Suppressor macrophage treated with lipopolysaccharide for 1 hour (primary cell): ENCODE data around the gene ORAI3.

Source experiments
- DNase-seq, 3 donors: peaks; one replicate each; pipeline ENCODE4 v3.0.0-alpha.2; 2020 to 2022

ORAI3 gene

GRCh38 chr16:30947859-30948666 is 805 bp upstream of the ORAI3 start:
- peak; percentile 60 to 75 (median 68) for DNase-seq

DNA sequence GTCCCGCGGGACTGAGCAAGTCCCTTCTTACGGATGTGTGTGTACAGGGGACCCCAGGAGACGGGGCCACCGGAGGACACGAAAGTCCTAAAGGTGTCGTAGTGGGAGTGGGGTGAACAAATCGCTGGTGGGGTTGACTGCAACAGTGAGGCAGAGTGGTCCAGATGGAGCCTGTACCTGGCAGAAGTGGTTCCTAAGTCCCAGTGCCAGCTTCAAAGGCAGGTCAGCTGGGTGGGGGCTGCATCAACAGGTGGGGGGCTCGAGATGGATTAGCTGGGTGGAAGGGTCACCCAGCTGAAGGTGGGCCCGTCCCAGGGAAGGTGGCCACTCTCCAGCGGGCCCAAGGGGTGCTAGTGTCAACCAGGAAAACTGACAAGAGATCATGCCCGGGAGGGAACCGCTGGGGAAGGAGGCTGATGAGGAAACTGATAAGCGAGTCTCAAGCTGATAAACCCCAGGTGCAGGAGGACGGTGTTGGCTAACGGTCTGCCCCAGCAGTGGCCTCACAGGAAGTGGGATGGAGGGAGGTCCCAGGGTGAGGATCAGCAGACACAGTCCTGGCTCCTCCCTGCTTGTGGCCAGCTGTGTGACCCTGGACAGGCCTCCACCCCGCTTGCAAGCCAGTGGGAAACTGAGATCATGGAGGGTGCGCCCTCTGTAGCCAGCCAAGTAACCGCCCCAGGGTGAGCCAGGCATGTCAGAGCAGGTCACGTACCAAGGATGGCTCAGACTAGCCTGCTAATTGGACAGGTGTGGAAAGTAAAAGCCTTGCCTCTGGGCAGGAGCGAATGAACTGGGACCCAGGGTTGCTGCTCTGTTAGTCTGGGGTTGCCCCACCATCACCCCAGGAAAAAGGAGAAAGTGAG is 1.0 kb downstream of the ORAI3 start:
- DNase-seq: peak; percentile 67 to 81 (median 78)

DNA sequence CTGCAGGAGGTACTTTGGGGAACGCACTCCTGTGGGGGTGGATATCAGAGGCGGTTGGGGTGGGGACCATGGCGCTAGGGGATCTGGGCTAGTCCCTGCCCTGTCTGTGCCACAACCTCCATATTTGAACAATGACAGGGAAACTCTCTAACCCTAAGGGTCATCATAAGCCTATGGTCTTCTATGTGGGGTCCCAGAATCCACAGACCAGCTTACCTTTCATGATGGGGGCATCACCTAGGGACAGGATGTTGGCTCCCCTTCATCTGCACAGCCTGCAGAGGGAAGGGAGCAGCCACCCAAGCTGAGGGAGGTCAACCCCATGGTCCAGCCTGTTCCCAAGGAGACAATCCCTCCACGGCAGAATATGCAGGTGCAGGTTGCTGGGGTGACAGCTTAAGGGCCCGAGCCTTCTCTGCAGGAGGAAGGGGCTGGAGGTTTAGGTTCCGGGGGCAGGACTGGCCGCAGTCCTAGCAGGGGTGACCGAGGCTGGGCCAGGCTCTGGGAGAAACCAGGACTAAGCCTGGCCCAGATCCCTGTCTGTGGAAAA is 1.7 kb downstream of the ORAI3 start:
- no peak for DNase-seq

DNA sequence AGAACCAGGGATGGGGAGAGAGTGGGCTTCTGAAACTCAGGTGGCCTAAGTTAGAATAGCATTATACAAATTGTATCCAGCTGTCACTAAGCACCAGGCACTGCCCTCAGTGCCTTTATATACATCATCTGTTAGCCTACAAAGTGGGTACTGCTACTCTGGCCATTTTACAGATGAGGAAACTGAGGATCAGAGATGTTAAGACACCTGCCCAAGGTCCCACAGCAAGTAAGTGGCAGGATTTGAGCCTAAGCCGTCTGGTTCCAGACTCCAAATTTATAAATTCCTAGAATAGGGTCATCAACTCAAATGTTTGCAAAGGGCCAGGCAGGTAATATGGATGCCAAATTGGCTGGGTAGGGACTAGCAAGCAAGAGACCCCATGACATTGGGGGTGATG is 2.3 kb downstream of the ORAI3 start:
- no peak for DNase-seq

DNA sequence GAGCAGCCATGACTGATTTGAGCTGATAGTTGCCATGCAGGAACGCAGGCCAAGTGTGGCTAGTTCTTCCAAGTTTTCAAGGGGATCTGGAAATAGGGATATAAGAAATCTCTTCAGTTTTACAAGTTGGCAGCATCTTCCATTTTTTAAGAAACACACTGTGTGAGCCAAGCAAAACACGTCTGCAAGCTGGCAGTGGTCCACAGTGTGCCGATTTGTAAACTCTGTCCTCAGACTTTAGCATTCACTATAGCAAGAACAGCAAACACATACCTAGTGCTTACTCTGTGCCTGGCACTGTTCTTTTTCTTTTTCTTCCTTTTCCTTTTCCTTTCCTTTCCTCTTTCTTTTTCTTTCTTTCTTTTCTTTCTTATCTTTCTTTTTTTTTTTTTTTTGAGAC is 2.9 kb downstream of the ORAI3 start:
- no peak for DNase-seq

DNA sequence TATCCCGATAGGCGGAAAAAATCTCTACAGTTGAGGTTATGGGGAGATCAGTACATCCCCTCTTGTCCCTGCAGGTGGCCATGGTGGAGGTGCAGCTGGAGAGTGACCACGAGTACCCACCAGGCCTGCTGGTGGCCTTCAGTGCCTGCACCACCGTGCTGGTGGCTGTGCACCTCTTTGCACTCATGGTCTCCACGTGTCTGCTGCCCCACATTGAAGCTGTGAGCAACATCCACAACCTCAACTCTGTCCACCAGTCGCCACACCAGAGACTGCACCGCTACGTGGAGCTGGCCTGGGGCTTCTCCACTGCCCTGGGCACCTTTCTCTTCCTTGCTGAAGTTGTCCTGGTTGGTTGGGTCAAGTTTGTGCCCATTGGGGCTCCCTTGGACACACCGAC is 4.2 kb downstream of the ORAI3 start:
- DNase-seq: no peak

GRCh38 chr16:30953511-30954124 is 4.8 kb downstream of the ORAI3 start:
- peak; percentile 71 to 83 (median 71) for DNase-seq

- no peak for DNase-seq
These were observed 6.1 kb downstream of the ORAI3 start for GRCh38 chr16:30954993-30955392.

DNA sequence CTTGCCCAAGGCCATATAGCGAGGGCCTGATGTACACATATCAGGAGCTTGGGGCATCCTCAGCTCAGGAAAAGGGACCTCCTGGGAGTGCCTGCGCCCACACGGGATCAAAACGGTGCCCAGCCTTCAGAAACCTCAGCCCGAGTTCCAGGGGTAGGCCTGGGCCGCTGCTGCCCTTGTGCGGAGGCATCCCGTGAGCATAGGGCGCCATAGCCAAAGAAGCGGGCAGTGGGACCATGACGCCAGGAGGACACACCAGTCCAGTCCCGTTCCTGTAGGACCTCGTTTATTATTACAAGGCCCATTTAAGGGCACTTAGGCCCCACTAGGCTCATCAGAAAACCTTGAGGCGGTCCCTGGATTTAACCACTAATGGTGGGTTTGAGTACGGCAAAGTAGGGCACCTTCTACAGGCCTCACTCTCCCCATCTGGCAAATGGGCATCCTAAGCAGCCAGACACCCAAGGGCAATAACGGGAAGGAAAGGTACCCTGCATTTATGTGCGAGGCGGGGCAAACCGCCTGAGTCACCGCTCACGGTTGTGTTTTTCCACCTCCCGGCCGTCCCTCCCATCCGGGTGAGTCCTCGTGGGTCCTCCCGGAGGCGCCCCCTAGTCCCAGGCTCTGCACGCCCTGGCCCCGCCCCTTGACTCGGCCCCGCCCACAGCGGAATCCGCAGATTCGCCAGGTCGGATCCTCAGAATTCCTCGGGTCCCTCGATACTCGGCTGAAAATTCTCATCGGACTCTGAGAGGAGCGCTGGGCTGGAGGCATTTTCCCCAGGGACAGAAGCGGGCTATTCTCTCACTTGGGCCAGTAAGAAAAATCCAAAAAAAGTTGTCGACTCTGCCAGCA is 8.0 kb downstream of the ORAI3 start:
- DNase-seq: peak; percentile 85 to 92 (median 88)

DNA sequence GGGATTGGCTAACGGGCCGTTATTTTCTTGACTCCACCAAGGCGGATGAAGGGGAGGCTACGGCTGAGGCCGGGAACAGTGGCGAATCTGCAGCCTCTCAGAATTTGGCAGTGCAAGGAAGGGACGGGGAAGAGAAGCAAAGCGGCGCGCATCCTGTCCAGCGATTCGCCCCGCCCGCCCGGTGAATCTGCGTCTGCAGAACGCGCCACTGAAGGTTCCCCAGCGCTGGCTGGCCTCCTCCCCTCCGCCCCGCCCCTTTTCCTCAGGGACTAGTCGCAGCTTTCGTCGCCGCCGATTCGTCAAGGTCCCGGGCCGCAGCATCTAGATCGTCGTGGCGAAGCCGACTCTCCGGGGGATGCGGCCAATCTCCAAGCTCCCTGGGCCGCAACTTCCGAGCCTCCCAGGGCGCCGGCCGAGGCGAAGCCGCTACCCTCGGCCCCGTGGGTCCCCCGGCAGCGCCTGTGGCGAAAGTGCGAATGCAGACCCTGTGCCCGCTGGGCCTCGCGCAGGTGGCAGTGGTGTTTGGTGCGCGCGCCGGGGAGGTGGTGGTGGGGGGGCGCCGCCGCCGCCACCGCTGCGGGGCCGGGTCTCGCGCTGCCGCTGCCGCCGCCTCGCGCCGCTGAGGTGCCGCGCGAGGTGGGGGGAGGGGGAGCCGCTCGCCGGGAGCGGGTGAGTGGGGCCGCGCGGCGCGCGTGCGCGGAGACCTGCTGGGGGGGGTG is 8.7 kb downstream of the ORAI3 start, which contains the start of gene SETD1A:
Gene SETD1A, plus strand, starts transcription at position 299 of the 719 bp plus-strand sequence. CDS start 978 bp downstream, outside the sequence.
- peak; percentile 97 to 99 (median 98) for DNase-seq

- peak; percentile 60 to 81 (median 64) for DNase-seq
These were observed 9.6 kb downstream of the ORAI3 start for GRCh38 chr16:30958175-30959079.

- no peak for DNase-seq
These were observed 12.5 kb downstream of the ORAI3 start for GRCh38 chr16:30961384-30961783.

DNA sequence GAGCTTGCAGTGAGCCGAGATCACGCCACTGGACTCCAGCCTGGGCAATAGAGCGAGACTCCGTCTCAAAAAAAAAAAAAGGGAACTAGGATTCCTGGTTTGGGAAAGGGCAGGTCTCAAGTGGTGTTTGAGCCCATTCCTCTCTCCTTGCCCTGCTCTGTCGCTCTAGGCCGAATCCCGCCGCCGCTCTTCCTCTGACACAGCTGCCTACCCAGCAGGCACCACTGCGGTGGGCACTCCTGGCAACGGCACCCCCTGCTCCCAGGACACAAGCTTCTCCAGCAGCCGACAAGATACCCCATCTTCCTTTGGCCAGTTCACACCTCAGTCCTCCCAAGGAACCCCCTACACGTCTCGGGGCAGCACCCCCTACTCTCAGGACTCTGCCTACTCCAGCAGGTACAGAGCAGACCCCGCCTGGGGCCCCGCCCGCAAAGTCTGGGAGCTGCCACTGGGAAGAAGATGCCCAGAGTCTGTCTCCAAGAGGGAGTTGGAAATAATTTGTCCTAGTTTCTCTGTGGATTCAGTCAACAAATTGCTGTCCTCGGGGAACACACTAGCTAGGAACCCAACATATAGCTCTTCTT is 15.2 kb downstream of the ORAI3 start:
- DNase-seq: no peak

GRCh38 chr16:30964574-30965226 is 15.8 kb downstream of the ORAI3 start:
- no peak for DNase-seq

DNA sequence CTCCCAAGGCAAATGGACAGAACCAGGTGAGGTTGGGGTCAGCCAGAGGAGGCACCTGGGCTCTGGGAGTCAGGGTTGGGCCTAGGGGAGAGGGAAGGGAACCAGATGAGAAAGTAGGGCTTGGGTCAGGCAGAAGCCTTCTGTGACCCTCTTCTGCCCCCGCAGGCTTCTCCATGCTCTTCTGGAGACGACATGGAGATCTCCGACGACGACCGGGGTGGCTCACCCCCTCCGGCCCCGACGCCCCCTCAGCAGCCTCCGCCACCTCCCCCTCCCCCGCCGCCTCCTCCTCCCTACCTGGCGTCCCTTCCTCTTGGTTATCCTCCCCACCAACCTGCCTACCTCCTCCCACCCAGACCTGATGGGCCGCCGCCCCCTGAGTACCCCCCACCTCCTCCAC is 16.6 kb downstream of the ORAI3 start:
- no peak for DNase-seq

DNA sequence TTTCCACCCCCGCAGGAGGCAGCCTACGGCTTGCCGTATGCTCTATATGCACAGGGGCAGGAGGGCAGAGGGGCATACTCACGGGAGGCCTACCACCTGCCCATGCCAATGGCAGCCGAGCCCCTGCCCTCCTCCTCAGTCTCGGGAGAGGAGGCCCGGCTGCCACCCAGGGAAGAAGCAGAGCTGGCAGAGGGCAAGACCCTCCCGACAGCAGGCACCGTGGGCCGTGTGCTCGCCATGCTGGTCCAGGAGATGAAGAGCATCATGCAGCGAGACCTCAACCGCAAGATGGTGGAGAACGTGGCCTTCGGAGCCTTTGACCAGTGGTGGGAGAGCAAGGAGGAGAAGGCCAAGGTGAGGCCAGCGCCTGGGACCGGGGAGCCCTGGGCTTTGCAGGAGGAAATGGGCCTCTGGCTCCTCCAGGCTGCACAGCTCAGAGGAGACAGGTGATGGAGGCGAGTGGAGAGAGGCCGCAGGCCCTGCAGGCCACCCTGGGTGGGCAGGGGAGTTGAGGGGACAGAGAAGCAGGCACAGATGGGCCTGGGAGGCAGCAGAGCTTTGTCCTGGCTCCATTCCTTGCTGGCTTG is 17.3 kb downstream of the ORAI3 start:
- DNase-seq: no peak

DNA sequence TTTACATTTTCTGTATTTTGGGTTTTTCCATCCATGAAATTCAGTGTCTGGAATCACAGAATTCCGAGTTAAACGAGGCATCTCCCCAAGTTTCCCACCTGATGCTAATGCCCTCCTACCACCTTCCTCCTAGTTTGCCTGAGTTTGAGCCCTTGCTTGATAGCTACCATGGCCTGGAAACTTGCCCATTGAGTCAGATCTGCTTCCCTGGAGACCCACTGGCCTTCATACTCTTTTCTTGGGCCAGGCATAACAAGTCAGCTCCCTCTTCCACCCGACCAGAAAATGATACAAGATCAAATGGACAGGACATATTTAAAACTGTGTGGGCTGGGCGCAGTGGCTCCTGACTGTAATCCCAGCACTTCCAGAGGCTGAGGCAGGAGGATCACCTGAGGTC is 18.9 kb downstream of the ORAI3 start:
- DNase-seq: no peak

DNA sequence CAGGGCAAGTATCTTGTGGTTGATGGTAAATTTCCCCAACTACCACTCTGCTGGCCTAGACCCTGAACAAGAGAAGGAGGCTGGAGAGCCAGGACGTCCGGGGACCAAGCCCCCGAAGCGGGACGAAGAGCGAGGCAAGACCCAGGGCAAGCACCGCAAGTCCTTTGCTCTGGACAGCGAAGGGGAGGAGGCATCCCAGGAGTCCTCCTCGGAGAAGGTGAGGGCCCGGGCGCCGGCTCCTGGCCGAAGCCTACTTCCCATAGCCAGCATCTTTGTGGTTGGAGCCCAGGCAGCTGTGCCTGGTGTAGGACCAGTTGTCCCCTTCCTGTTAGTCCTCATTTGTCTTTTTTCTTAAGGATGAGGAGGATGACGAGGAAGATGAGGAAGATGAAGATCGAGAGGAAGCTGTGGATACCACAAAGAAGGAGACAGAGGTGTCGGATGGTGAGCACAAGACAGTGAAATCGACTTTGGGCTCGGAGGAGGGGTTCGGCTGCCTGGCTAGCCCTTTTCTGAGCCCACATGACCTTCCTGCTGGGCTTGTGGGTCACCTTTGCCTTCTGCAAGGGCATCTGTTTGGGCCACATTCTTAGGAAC is 20.5 kb downstream of the ORAI3 start:
- no peak for DNase-seq
